HG02970 (cell line): Measurements from ENCODE around the gene KCNJ12.
"Not testable (repeated sequence)": the region's sequence is repeated elsewhere in the genome, so short reads cannot be mapped to it uniquely, and the experiment has no call there.

Source experiments
- ATAC-seq: cut with Tn5 transposase; IDR thresholded peaks from one replicate; pipeline ENCODE4 v1.9.1; 2021; ENCODE audit warnings: mild to moderate bottlenecking, moderate library complexity, moderate number of reproducible peaks; ENCODE audit not compliant: unreplicated experiment, low FRiP score

KCNJ12 gene

GRCh38 chr17:21404539-21404938, 28.4 kb downstream of the KCNJ12 start:
- ATAC-seq, result not testable (repeated sequence)

GRCh38 chr17:21404956-21405731, 29.0 kb downstream of the KCNJ12 start:
- ATAC-seq, result not testable (repeated sequence)

DNA sequence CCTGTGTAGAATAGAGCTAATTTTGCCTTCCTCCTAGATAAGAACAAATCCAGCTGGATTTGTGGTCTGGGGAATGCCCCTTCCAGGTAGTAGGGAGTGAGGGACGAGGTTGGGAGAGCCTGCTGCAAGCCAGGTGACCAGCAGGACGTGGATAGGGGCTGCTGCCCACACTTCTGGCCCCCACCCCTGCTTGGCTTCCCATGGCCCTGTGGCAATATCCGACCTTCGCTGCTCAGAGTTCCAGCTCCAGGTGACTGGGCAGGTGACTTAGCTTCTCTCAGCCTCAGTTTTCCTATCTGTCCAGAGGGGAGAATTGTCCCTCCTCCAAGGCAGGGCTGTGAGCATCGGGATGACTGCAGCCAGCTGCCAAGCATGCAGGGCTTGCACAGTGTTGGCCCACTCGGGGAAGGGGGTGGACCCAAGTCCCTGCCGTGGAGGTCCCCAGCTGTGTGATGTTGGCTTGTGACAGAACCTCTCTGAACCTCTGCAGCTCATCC, 29.8 kb downstream of the KCNJ12 start:
- not testable (repeated sequence) for ATAC-seq

DNA sequence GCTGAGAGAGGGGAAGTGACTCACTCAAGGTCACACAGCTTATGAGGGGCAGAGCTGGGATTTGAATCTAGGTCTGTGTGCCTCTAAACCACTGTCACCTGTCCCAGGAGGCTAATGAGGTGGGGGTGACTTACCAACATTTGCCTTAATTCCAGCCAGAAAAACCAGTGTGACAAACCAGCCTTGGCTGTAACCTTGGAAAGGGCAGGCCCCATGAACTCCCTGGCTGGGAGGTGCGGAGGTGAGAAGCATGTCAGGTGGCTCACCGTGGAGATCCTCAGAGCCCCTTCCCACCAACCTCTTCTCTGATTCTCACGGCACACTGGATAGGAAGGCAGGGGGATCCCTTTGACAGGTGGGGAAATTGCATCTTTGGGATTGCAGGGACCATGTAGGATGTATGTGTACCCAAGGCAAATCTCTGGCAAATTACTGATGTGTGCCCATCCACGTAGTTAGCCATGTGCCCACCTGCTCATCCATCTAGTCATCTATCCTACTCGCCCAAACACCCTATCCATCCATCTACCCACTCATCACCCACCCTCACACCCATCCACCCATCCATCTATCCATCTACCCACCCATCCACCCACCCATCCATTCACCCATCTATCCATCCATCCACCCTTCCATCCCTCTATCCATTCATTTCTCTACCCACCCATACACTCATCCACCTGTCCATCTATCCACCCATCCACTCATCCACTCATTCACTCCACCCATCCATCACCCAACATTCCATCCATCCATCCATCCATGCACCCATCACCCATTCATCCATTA, 30.7 kb downstream of the KCNJ12 start:
- not testable (repeated sequence) for ATAC-seq

GRCh38 chr17:21407752-21408151, 31.6 kb downstream of the KCNJ12 start:
- not testable (repeated sequence) for ATAC-seq

GRCh38 chr17:21408224-21408623, 32.1 kb downstream of the KCNJ12 start:
- not testable (repeated sequence) for ATAC-seq

- not testable (repeated sequence) for ATAC-seq
Observed at GRCh38 chr17:21408766-21409300, 32.7 kb downstream of the KCNJ12 start.

DNA sequence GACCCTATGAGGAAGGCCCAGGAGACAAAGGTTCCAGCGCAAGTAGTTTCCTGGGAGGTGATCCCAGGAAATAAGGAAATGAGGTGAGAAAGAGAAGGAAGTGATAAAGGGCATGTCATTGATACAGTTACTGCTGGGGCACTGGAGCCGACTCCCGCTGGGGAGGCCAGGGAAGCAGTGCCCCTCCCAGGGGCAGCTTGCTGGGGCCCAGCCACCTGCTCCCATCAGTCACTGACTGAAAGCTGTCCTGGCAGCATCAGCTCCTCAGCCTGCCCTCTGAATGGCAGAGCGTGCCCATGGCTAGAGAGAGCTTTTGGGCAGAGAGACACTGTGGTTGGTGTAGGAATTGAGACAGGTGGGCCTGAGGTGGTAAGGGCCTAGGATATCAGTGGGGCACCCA, 33.2 kb downstream of the KCNJ12 start:
- ATAC-seq, result not testable (repeated sequence)

- ATAC-seq, result not testable (repeated sequence)
Observed at GRCh38 chr17:21409971-21410370, 33.8 kb downstream of the KCNJ12 start.

DNA sequence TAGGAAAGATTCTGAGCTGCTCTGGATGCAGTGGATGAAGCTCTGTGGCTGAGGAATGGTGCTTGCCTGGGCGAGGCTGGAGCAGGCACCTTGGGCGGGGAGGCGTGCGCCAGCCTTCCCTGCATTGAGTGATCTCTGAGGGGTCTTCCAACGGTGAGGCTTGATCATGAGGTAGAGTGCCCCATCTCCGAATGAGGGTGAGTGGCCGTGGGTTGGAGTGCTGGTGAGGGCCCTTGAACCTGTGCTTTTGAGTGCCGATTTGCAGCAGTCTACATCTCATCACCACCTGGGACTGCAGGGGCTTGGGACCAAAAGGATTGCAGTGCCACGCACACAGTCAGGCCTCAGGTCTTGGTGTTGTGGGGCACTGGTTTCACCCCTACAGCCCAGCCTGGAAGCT, 34.2 kb downstream of the KCNJ12 start:
- not testable (repeated sequence) for ATAC-seq

DNA sequence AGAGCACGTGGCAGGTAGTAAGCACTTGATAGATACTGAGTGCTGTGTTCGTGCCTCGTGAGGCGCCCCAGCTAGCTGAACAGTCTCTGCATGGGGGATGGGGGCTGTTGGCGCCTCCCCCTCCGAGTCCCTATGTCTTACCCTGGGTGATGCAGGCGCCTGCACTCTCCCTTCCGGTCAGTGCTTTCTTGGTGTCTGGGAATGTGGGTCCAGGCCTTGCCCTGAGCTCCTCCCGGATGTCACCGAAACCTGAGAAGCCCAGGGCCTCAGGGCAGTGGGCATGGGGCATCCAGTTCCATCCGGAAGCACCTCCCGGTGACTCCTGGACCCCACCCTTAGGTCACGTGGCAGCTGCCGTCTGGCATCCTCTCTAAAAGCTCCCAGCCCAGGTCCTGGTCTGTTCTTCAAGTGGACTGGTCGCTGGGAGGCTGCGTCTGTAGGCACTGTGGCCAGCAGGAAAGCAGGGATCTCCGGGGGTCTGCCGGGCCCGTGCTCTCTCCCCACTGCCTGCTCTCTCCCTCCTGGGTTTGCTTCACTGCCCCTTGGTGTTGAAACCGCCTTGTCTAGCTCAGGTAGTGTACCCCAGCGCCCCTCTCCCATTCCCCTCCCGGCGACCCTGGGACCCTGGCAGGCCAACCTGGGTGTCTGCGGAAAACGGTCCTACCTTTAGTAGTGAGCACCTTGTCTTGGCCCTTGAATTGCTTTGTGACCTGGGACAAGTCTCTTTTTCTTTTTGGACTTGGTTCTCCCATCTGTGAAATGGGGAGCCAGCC, 34.9 kb downstream of the KCNJ12 start:
- ATAC-seq, result not testable (repeated sequence)

DNA sequence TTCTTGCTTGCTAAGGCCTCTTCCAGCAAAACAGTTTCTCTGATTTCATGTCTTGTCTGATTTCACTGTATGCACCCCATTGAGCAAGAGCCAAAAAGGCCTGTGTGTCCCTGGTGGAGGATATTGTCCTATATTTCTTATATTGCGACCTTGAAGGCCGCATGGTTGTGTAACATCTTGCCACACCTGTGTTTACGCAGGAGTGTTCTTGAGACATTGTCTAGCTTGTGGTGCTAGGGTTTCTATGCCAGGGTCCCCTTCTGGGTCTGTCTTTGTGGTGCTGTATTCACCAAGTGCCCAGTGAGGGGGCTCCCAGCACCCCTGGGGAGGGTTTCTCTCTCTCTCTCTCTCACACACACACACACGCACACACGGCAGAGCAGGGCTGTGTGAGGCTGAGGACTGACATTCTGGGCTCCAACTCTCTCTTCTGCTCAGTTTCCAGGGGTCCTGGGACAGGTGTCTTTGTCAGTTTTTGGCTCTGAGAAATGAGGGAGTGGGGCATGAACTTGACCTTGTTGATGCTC, 35.6 kb downstream of the KCNJ12 start:
- not testable (repeated sequence) for ATAC-seq

DNA sequence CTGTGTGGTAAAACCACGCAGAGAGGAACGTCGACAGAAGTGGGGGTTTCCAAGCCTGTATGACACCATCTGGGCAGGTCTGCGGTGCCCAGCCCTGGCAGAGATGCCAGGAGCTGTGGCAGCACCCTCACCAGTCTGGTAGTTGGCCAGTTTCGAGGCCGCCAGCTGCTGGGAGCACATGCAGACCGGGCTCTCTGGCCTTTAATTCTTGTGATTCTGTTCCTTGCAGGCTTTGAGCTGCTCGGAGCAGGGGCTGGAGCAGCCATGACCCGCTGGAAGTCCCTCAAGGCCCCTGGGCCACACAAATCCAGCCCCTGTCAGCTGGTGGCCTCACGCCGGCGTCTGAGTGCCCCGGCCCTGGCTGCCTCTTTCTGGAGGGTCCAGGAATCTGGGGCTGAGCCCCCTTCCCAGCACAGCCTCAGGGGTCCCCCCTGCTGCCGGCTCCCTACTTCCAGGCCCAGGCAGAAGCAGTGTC, 36.1 kb downstream of the KCNJ12 start:
- not testable (repeated sequence) for ATAC-seq

DNA sequence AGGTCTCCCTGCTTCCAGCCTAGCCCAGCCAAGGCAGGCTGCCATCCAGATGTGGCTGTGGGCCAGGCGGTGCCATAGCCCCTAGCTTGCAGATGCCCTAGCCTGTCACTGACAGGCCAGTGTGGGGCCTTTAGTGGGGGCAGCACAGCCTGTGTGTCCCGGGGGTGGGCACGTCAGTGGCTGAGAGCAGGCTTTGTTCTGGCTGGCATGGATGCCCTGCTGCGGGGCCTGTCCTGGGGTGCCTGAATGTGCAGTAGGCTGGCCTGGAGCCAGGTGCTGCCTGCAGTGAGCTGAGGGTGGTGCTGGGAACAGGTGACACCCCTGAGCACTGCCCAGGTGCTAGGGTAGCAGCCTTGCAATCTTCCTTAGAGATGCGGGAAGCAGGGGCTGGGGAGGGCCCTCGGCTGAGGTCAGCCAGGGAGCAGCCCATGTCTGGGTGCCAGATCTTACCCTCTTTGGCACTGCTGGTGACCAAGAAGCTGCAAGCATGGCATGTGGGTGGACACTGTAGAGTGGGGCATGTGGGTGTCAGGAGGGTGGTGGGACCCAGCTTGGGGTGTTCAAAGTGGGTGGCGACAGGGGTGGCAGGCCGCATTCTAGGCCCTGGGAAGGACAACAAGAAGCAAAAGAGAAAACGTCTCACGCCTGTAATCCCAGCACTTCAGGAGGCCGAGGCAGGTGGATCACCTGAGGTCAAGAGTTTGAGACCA, 37.6 kb downstream of the KCNJ12 start:
- not testable (repeated sequence) for ATAC-seq

DNA sequence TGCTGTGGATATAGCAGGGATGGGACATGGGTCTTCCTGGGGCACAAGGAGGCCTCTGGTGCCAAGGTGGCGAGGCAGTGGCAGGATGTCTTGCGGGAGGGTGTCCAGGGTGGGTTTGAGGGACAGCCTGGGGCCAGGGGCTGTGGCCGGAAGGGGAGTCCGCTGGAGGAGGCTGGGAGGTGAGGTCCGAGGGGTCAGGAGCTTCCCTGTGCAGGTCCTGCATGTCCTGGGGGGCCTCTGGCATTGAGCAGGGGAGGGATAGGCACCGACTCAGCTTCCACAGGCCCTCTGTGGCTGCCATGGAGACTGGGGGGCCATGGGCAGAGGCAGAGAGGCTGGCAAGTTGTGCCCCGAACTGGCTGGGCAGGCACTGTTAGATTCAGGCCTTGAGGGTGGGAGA, 38.5 kb downstream of the KCNJ12 start:
- not testable (repeated sequence) for ATAC-seq

- ATAC-seq, result not testable (repeated sequence)
Observed at GRCh38 chr17:21415166-21415990, 39.2 kb downstream of the KCNJ12 start.

GRCh38 chr17:21416471-21416981, 40.4 kb downstream of the KCNJ12 start:
- ATAC-seq, result not testable (repeated sequence)

DNA sequence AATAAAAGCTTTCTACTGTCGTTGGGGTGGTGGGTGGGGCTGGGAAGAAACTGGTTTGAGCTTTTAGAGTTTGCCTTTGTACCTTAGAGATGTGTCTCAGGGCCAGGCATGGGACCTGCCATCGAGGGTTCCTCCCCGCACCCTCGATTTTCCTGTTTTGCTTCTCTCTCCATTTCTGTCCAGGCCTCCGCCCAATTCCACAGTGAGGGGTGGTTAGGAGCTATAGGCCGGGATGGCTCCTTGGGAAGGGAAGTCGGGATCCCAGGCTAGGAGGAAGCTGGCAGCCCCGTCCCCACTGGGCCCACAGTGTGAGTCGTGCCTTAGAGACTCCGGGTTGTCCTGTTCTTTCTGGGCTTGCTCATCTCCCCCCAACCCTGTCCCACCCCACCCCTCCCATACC, 41.2 kb downstream of the KCNJ12 start:
- ATAC-seq, result not testable (repeated sequence)
